Measurements from ENCODE around the gene GTPBP10.

GTPBP10 gene

DNA sequence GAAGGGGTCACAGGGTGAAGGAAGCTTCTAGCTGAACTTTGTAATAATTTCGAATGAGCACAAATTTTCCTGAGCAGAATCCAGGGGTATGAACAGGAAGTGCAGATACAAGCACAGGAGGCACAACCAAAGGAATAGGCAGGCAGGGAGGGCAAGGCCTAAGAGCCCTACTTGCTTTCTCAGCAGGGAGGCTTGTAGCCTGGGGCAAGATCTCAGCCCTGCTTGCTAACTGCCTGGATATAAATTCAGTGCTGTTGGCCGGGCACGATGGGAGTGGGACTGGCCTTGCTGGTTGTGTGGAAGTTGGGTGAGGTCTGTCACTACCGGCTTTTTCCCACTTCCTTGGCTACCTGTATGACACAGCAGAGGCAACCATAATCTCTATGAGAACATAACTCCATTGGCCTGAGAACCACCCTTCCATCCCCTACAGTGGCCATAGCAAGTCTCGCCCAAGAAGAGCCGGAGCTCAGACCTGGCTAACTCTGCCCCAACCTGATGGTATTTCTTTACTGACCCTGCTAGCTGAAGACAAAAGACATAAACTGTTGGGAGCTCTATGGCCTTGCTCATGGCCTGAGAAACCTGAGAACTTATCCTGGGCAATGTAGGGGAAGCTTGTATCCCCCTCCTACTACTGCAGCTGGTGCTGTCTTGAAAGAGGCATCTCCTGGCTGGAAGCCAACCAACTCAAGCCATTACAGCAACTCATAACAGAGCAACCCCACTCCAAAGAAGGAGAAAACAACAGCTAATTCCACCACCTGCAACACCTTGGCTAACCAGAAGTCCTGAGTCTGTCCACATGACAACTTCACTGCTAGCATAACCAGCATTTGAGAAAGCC is 84.3 kb downstream of the GTPBP10 start:
- in situ Hi-C loops (cut with MboI; ENCODE audit: low sequenced_read_pairs) = loop anchor here (25.0 kb wide), 1 partner anchor 269 kb away; the partner anchor contains the start of gene STEAP1

GRCh38 chr7:90432752-90433151 is 86.2 kb downstream of the GTPBP10 start:
- in situ Hi-C loops (cut with MboI; ENCODE audit: low sequenced_read_pairs) = loop anchor here (25.0 kb wide), 1 partner anchor 270 kb away; the partner anchor contains the start of gene STEAP1

DNA sequence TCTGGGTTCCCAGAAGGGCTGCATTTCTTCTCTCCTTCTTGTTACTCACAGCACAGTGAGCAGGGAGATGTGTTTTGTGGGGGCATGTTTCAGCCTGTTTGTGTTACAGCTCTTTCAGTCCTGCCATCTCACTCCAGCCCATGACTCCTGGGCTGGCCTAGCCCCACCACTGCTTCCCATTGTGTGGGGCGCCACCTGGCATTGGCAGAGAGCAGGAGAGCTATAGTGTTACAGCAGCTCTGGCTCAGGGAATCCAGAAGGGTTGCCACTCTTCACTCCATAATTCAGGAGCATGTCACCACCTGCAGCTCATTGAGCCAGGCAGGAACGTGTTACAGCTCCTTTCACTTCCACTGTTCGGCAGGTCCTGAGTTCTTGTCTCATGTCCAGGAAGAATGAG is 86.7 kb downstream of the GTPBP10 start:
- in situ Hi-C loops (cut with MboI; ENCODE audit: low sequenced_read_pairs) = loop anchor here (25.0 kb wide), 1 partner anchor 271 kb away; the partner anchor contains the start of gene STEAP1
